CD4-positive, alpha-beta T cell treated with Interleukin-4 for 1 hour (primary cell): ENCODE measurements around the gene AUTS2.
A peak's percentile ranks its signal among the peaks of the same experiment; 100 is the strongest.

Experiments
- DNase-seq, 2 donors: peaks; one replicate each; pipeline ENCODE4 v3.0.0-alpha.2; 2020 to 2022

Gene AUTS2

DNA sequence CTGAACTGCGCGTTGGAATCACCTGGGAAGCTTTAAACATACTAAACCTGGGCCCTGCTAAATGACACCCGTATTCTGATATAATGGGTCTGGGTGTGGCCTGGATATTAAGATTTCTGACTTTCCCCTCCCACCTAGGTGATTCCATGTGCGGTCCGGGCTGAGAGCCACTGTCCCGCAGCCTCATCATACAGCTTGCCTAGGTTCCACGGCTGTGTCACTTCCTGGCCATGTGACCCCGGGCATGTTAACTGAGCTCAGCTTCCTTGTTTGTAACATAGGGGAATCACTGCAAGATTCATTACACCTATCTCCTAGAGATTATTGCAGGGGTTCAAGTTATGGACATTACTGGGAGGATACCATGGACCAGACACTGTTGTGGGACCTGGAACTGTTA lies 1061.0 kb downstream of the AUTS2 start:
- no peak for DNase-seq

DNA sequence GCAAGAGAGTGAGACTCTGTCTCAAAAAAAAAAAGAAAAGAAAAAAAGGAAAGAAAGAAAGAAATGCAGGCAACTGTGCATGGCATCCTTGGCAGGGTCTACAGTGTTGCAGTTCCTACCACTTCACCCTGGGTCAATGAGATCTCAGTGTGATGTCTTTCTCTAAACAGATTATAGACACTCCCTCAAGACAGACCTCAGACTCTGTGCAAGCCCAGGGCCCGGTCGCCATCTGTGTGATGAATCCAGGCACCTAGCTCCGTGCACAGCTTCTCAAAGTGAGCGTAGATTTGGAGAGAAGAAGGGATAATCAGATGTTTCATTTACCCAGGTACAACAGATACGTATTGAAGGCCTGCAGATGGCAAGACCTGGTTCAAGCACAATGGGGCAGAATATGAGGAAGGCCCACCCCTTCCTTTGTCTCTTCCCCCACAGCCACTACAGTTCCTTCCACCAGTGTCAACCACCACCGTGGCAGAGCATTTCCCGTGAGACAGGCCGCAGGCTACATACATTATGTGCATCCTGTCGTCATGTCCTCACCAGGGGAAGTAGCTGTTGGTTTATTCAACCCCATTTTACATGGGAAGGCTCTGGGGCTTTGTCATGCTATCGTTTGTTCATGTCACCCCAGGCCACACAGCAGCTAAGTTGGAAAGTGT lies 1062.0 kb downstream of the AUTS2 start:
- peak; percentile 68 to 75 for DNase-seq

- no peak for DNase-seq
Observed at GRCh38 chr7:70660819-70661191, 1062.5 kb downstream of the AUTS2 start.

DNA sequence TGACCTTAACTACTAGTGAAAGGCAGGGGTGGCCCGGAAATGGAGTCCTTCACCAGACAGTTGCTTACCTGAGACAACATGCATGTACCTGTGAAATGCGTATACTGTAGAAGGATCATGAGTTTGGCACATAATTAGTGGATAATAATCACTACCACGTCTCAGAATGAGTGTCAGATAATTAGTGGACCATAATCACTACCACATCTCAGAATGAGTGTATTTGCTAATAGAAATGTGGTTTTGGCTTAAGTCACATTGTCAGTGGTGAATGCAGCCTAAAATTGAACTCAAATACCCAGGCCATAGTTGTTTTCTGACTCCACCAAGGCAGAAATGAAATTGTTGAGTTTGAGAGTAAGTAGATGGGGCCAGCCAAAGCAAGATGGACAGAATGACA lies 1065.4 kb downstream of the AUTS2 start:
- DNase-seq, result no peak

- no peak for DNase-seq
Observed at GRCh38 chr7:70665997-70666396, 1067.7 kb downstream of the AUTS2 start.

GRCh38 chr7:70667406-70667805 lies 1069.1 kb downstream of the AUTS2 start:
- DNase-seq, result no peak

GRCh38 chr7:70668606-70669358 lies 1070.5 kb downstream of the AUTS2 start:
- no peak for DNase-seq

GRCh38 chr7:70669854-70670253 lies 1071.6 kb downstream of the AUTS2 start:
- DNase-seq, result peak in 1 of 2 donors; percentile 36

GRCh38 chr7:70670288-70670687 lies 1072.0 kb downstream of the AUTS2 start:
- DNase-seq, result no peak

- DNase-seq, result no peak
Observed at GRCh38 chr7:70673778-70674570, 1075.7 kb downstream of the AUTS2 start.

DNA sequence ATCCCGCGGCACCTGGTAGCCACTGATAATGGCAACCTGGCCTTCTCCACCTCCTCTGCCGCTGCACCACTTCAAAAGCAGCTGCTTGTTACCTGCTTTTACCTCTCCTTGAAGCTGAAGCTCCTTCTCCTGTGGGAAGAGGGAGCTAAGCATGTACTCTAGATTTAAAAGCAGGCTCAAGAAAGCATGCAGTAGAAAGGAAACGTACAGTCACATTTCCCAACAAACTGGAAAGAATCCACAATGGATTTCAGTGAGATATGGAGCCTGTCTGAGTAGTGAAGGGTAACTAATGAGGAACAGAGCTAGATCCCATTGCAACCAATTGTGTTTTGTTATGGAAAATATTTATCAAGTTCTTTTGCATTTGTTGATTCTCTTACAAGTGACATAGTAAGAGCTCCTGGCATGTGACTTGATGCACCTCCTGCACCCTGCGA lies 1076.3 kb downstream of the AUTS2 start:
- no peak for DNase-seq

DNA sequence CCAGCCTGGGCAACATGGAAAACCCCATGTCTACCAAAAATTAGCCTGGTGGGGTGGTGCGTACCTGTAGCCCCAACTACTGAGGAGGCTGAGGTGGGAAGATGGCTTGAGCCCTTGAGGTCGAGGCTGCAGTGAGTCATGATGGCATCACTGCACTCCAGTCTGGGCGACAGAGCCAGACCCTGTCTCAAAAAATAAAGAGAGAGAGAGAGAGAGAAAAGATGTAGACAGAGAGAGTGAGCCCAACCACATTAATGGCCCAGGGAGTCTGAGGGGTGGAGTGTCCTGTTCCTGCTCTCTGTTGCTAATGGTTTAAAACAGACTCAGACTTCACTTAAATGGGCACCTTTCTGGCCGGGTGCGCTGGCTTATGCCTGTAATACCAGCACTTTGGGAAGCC lies 1078.0 kb downstream of the AUTS2 start:
- DNase-seq, result no peak

GRCh38 chr7:70678621-70679251 lies 1080.5 kb downstream of the AUTS2 start:
- no peak for DNase-seq

GRCh38 chr7:70679661-70680060 lies 1081.4 kb downstream of the AUTS2 start:
- DNase-seq, result peak in 1 of 2 donors; percentile 37

- no peak for DNase-seq
Observed at GRCh38 chr7:70680306-70680705, 1082.0 kb downstream of the AUTS2 start.

DNA sequence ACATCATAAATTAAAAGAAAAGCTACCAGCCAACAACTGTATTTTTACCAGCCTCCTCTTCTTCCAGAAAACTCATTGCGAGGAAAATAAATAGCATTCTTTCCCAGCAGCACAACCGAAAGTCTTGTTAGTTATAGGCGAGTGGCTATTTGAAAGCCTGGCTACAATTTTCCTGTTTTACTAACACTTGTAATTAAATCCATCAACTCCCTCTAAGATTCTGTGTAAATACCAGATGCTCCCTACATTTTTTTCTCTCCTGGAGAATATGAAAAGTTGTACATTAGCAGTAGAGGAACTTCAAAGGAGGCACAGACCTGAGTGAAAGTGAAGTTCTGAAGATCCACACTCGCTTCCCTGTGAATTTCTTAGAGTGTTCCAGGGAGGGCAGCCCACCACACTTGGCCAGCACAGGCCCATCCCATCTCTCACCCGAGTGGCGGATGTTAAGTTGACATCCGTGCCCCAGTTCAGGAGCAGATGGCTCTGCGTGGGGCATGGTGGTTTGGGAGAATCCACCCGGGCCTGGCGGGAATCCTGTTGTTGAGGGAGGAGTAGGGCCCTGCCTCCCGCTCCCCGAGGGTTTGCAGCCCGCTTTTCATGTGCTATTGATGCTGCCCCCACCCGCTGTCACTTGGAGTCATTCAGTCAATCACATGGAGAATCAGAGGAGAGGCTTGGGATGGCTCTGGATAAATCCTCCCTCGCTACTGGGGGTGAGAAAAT lies 1082.6 kb downstream of the AUTS2 start:
- no peak for DNase-seq

DNA sequence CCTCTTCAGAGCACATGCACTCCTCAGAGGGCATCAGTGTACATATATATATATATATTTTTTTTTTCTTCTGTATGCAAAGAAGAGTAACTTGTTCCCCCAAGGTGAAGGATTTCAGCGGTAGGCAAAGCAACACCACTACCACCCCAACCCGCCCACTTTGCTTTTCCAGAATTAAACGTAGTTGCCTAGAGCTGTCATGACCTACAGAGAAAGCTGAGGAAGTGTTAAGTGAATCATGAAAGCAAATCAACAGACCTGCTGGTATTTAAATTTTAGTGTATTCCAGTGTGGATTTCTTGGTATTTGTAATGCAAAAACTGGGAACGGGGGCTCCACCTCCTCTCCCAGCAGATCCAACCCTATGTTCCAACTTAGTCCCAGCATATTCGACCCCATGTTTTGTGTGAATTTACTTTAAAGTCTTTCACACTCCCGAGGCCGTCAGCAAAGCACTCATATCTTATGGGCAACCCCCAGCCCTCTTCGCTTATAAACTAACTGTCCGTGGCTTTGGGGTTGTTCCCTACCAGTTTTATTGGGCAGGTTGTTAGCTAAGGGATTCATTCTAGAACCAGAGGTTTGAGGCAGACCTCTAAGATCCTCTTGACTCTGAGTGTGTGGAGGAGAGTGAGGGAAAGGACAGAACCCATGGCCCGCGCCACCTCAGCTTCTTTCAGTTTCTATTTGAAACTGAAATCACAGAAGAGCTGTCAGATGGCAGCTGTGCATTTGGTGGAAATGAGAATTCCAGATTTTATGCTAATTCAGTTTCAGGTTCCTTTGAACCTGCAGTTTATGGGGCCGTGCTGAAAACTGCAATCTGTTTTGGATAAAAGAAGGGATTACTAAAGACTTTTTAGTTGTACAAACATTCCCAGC lies 1083.4 kb downstream of the AUTS2 start:
- peak in 1 of 2 donors; percentile 31 for DNase-seq

- DNase-seq, result no peak
Observed at GRCh38 chr7:70684173-70684572, 1085.9 kb downstream of the AUTS2 start.

- DNase-seq, result no peak
Observed at GRCh38 chr7:70693321-70693685, 1095.0 kb downstream of the AUTS2 start.

DNA sequence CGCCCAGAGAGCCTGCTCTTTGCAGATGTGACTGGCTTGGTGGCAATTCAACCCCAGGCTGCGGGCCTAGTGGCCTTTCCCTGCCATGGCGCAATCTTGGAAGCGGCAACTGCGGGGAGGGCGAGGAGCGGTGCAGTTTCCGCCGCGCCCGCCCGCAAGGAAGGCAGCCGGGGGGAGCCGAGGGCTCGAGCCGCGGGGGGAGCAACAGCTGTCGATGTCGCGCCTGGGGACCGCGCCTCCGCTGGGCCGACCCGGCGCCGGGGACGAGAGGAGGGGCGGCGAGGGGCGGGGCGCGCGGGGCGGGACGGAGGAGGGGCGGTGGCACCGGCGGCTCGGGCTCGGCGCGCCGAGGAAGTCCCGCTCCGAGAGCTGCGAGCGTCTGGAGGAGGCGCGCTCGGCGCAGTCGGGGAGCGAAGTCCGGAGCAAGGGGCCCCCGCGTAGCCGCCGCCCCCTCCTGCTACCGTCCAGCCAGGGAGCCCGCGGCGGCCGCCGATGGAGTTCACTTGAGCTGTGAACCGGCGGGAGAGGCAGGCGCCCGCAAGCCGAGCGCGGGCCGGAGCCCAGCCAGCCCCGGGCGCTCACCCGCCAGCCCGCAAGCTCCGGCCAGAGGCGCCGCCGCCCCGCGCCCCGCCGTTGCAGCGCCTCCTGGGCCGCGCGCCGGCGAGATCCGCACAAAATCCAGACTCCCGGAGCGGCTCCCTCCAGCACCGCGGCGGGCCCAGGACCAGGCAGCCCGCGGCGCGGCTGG lies 1095.6 kb downstream of the AUTS2 start:
- DNase-seq, result peak; percentile 57 to 63
